DOHH2 (cell line): ENCODE data around the gene RUNX2.

Experiments used
- CTCF ChIP-seq: fragments of 200-600 bp; sonication (generic); IDR thresholded peaks from one replicate; pipeline ENCODE4 v1.5.1; 2014; ENCODE audit warnings: antibody characterized with exemption, mild to moderate bottlenecking, low read depth, low read length; ENCODE audit not compliant: poor library complexity, severe bottlenecking
- EZH2phosphoT487 ChIP-seq: fragments of 200-600 bp; sonication (generic); IDR thresholded peaks from 2 replicates; pipeline ENCODE4 v1.6.1; 2017; ENCODE audit warnings: borderline replicate concordance, mild to moderate bottlenecking, antibody characterized with exemption, low read length, moderate library complexity, mixed read lengths

- TF ChIP-seq CTCF (no peak), EZH2phosphoT487 (no peak)
These were observed 154.9 kb downstream of the RUNX2 start for GRCh38 chr6:45483021-45483420.
